AG10803 (cell line): ENCODE data around the gene RPS18.
A peak's percentile ranks its signal among the peaks of the same experiment; 100 is the strongest.
"Not testable (repeated sequence)": the region's sequence is repeated elsewhere in the genome, so short reads cannot be mapped to it uniquely, and the experiment has no call there.

Experiments used
- DNase-seq: peaks from one replicate; pipeline ENCODE4 v3.0.0; 2010; ENCODE audit warnings: low read depth
- H3K4me3 ChIP-seq: 2 replicates; pipeline ENCODE4 v1.5.1; 2011; ENCODE audit warnings: mild to moderate bottlenecking, low read length, control low read depth
- CTCF ChIP-seq: conservative IDR thresholded peaks from 2 replicates; pipeline ENCODE4 v1.5.1; 2011; ENCODE audit warnings: mild to moderate bottlenecking, low read length, control low read depth, inconsistent platforms

The RPS18 gene

GRCh38 chr6:33277663-33278391, 6.0 kb downstream of the RPS18 start:
- DNase-seq: no peak
- TF ChIP-seq CTCF: no peak
- H3K4me3 ChIP-seq: peak overlapping the region; percentile 62

- no peak for TF ChIP-seq CTCF
- no peak overlapping the region for H3K4me3 ChIP-seq
- DNase-seq: no peak
Observed at GRCh38 chr6:33278392-33278741, 6.5 kb downstream of the RPS18 start.

GRCh38 chr6:33278810-33279209, 6.9 kb downstream of the RPS18 start:
- H3K4me3 ChIP-seq: no peak overlapping the region
- TF ChIP-seq CTCF: no peak
- no peak for DNase-seq

GRCh38 chr6:33279257-33279695, 7.4 kb downstream of the RPS18 start:
- no peak for TF ChIP-seq CTCF
- no peak for DNase-seq
- H3K4me3 ChIP-seq: no peak overlapping the region

GRCh38 chr6:33279971-33280511, 8.2 kb downstream of the RPS18 start:
- TF ChIP-seq CTCF: peak; percentile 57
- H3K4me3 ChIP-seq: no peak overlapping the region
- DNase-seq: peak; percentile 34

GRCh38 chr6:33280539-33280938, 8.7 kb downstream of the RPS18 start:
- H3K4me3 ChIP-seq: no peak overlapping the region
- TF ChIP-seq CTCF: no peak
- DNase-seq: no peak

- DNase-seq, H3K4me3 ChIP-seq: not testable (repeated sequence)
Observed at GRCh38 chr6:33285214-33285613, 13.3 kb downstream of the RPS18 start.
